ENCODE data around the gene CHSY1.

Gene CHSY1

DNA sequence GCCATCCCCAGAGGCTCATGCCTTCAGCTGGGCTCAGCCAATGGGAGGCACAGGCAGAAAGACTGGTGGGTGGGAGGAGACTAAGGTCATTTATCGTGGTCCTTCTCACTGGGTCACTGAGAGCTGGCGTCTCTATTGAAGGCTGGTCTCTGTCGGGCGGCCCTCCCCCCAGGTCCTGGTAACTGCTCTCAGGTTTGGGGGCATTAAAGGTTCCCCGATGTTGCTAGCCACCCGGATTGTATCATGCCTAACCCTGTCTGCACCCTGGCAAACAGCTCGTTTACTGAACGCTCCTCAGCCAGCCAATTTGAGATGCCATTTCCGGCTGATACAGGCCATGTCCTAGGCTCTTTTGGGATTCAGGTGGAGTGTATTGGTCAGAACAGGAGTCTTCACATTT lies 14.9 kb upstream of the CHSY1 start:
- peak overlapping the region; percentile 21 for H3K4me3 ChIP-seq (ENCODE audit: low read length)
- TF ChIP-seq, protein P1, sequence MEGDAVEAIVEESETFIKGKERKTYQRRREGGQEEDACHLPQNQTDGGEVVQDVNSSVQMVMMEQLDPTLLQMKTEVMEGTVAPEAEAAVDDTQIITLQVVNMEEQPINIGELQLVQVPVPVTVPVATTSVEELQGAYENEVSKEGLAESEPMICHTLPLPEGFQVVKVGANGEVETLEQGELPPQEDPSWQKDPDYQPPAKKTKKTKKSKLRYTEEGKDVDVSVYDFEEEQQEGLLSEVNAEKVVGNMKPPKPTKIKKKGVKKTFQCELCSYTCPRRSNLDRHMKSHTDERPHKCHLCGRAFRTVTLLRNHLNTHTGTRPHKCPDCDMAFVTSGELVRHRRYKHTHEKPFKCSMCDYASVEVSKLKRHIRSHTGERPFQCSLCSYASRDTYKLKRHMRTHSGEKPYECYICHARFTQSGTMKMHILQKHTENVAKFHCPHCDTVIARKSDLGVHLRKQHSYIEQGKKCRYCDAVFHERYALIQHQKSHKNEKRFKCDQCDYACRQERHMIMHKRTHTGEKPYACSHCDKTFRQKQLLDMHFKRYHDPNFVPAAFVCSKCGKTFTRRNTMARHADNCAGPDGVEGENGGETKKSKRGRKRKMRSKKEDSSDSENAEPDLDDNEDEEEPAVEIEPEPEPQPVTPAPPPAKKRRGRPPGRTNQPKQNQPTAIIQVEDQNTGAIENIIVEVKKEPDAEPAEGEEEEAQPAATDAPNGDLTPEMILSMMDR (conservative IDR thresholded peaks at IDR 0.05; ENCODE audit: low read length), result no peak

DNA sequence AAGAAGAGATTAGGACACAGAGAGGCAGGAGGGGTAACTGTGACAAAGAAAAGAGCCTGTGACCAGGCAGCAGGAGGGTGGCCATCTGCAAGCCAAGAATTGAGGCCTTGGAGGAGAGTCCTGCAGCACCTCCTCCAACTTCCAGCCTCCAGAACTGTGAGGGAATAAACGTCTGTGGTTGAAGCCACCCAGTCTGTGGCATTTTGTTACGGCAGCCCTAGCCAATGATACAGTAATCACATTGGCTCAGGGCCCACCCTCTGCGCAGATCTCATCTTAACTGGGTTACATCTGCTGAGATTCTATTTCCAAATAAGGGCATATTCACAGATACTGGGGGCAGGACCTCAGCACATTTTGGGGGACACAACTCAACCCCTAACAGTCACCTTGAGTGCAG lies 14.2 kb upstream of the CHSY1 start:
- TF ChIP-seq, protein P1 (conservative IDR thresholded peaks at IDR 0.05; ENCODE audit: low read length), result no peak
- no peak overlapping the region for H3K4me3 ChIP-seq (ENCODE audit: low read length)
- DNase-seq (ENCODE audit: low read depth), result peak; percentile 89

More for the DNA sequence above, 14.9 kb upstream of the CHSY1 start:
- no peak for DNase-seq (ENCODE audit: low read depth)

- DNase-seq (ENCODE audit: low read depth), result no peak
- H3K4me3 ChIP-seq (ENCODE audit: low read length), result no peak overlapping the region
- TF ChIP-seq, protein P1 (conservative IDR thresholded peaks at IDR 0.05; ENCODE audit: low read length), result no peak
Observed at GRCh38 chr15:101264911-101265641, 13.2 kb upstream of the CHSY1 start.

DNA sequence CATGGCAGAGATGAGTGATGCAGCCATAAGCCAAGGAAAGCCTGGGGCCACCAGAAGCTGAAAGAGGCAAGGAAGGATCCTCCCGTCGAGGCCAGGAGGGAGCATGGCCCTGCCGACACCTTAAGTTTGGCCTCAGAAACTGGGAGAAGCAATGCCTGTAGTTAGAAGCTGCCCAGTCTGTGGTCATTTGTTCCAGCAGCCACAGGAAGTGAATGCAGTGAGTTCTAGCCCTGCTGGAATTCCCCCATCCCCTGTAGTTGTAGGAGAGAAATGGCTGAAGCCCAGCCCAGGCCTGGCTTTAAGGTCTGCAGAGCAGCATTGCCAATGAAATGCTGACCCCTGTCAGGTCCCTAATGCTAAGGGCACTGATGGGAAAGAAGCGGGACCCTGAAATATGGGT lies 12.2 kb upstream of the CHSY1 start:
- no peak overlapping the region for H3K4me3 ChIP-seq (ENCODE audit: low read length)
- TF ChIP-seq, protein P1 (conservative IDR thresholded peaks at IDR 0.05; ENCODE audit: low read length), result no peak
- peak; percentile 38 for DNase-seq (ENCODE audit: low read depth)

DNA sequence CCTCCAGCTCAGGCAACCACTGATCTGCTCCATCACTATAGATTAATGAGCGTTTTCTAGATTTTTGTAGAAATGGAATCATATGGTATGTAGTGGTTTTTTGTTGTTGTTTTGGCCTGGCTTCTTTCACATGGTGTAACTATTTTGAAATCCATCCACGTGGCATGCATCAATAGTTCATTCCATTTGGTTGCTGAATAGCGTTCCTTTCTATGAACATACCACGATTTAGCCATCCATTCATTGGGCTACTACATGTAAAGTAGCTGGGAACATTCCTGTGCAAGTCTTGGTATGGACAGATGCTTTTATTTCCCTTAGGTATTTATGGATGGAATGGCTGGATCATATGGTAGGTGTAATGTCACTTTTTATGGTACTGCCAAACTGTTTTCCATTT lies 10.7 kb upstream of the CHSY1 start:
- H3K4me3 ChIP-seq (ENCODE audit: low read length), result no peak overlapping the region
- DNase-seq (ENCODE audit: low read depth), result peak; percentile 93
- TF ChIP-seq, protein P1 (conservative IDR thresholded peaks at IDR 0.05; ENCODE audit: low read length), result no peak

DNA sequence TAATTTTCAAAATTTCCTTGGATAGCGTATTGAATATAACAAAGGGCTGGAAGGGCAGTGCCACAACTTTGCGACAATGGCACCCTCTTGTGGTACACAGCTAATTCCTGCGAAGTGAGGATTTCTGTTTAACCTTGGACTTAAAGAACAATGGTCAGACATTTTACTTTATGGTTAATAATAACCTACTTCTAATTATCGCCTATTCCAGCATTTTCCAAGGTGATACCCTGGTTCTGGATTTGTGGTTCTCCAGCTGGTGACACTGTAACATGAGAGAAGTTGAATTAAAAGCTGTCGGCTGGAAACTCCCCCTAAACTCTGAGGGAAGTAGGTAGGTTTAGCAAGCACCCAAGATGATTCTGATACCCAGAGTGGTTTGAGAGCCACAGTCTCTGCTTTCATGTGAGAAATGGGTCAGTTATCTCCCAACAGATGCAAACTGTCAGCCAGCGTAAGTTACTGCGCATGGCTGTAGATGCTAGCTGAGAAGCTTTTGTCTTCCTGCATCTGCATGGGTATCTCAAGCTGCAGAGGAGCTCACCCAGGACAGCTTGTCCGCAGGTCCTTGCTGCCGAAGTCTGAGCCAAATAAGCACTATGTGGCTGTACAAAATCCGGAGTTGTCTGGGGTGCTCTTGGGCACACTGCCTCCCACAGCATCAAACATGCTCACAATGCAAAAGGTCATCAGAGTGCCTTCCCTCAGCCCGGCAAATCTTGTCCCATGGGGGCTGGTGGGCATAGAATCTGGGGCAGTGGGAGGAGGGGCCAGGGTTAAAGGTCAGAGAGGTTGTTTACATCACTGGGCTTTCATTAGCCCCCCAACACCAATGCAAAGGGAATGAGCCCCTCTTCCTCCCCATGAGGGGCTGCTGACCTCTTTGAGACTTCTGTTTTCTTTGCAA lies 6.6 kb upstream of the CHSY1 start:
- no peak overlapping the region for H3K4me3 ChIP-seq (ENCODE audit: low read length)
- TF ChIP-seq, protein P1 (conservative IDR thresholded peaks at IDR 0.05; ENCODE audit: low read length), result peak; percentile 91
- DNase-seq (ENCODE audit: low read depth), result peak; percentile 75
